KG1 (cell line): ENCODE results near the gene TXLNG.
A peak's percentile ranks its signal among the peaks of the same experiment; 100 is the strongest.

Experiments used
- DNase-seq: peaks from one replicate; lab custom pipeline; 2025; lab: John Stamatoyannopoulos, UW

Gene TXLNG

GRCh38 chrX:16785247-16786138 lies 773 bp upstream of the TXLNG start:
- DNase-seq, result peak; percentile 16

- peak; percentile 0 for DNase-seq
These were observed 797 bp downstream of the TXLNG start for GRCh38 chrX:16786791-16787735.

- no peak for DNase-seq
These were observed 2.2 kb downstream of the TXLNG start for GRCh38 chrX:16788477-16788876.

GRCh38 chrX:16796298-16796697 lies 10.0 kb downstream of the TXLNG start:
- DNase-seq, result no peak

- no peak for DNase-seq
These were observed 11.1 kb downstream of the TXLNG start for GRCh38 chrX:16797358-16797757.

- DNase-seq, result no peak
These were observed 11.6 kb downstream of the TXLNG start for GRCh38 chrX:16797841-16798240.

GRCh38 chrX:16804923-16805464 lies 18.7 kb downstream of the TXLNG start:
- no peak for DNase-seq

- DNase-seq, result no peak
These were observed 21.3 kb downstream of the TXLNG start for GRCh38 chrX:16807548-16807947.

- no peak for DNase-seq
These were observed 21.8 kb downstream of the TXLNG start for GRCh38 chrX:16807976-16808542.

- DNase-seq, result no peak
These were observed 28.3 kb downstream of the TXLNG start for GRCh38 chrX:16814597-16814996.

- DNase-seq, result no peak
These were observed 33.4 kb downstream of the TXLNG start for GRCh38 chrX:16819634-16820033.

- no peak for DNase-seq
These were observed 36.5 kb downstream of the TXLNG start for GRCh38 chrX:16822723-16823122.

GRCh38 chrX:16825264-16826035 lies 39.2 kb downstream of the TXLNG start:
- no peak for DNase-seq

- DNase-seq, result no peak
These were observed 39.9 kb downstream of the TXLNG start for GRCh38 chrX:16826207-16826606.

- no peak for DNase-seq
These were observed 41.0 kb downstream of the TXLNG start for GRCh38 chrX:16827225-16827624.

- DNase-seq, result no peak
These were observed 42.0 kb downstream of the TXLNG start for GRCh38 chrX:16828124-16828908.

GRCh38 chrX:16832301-16832700 lies 46.0 kb downstream of the TXLNG start:
- no peak for DNase-seq

GRCh38 chrX:16834806-16835205 lies 48.5 kb downstream of the TXLNG start:
- no peak for DNase-seq

- DNase-seq, result no peak
These were observed 50.1 kb downstream of the TXLNG start for GRCh38 chrX:16836371-16836770.

GRCh38 chrX:16838202-16839066 lies 52.2 kb downstream of the TXLNG start:
- no peak for DNase-seq
